ENCODE measurements around the gene B4GALT1.

Gene B4GALT1

DNA sequence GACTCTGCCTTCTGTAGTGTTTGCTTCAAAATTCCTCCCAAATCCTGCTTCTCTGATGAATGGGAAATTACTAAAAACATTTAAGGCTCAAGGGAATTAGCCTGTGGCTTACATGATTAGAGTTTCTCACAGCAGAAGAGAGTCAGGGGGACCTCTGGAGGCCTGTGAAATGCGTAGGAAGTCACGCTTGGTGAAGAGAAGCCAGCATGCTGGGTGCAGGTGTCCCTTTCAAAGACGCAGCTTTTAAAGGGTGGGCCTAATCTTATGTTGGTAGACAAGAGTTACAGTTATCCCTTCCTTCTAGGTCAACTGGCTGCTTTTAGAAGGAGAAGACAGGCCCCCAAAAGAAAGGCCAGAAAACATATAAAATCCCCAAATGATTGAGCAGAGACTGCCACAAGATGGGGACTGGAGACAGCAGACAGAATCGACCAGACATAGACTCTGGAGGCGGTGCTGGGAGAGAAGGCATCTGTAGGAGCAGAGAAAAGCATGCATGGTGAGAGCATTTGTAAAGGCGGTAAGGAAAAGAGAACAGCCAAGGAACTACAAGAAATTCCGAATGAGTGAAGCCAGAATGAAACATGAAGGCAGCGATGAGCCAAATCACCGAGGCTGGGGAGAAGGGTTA is 42.3 kb downstream of the B4GALT1 start:
- DNase-seq (ENCODE audit: low read depth in 2 of 2), result no peak

DNA sequence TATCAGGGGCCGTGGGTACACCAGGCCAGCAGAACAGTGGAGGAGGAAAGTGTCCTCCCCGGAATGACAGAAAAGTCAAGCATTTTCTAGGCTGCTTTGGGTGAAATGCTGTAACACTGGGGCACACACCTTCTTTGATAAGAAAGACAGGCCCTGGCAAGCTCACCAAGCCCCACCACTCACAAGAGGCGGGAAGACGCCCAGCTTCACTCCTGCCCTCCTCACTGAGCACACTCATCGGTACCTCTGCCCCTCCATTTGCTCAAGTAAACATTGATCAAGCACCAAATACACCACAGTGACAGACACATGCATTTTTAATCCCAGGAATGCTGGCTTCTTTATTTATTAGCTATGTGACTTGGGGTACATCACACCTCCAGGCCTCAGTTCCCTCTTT is 43.1 kb downstream of the B4GALT1 start:
- DNase-seq (ENCODE audit: low read depth in 2 of 2), result no peak

GRCh38 chr9:33123407-33124031 is 43.6 kb downstream of the B4GALT1 start:
- no peak for DNase-seq (ENCODE audit: low read depth in 2 of 2)

- no peak for DNase-seq (ENCODE audit: low read depth in 2 of 2)
Measured at GRCh38 chr9:33120620-33121019, 46.5 kb downstream of the B4GALT1 start.

DNA sequence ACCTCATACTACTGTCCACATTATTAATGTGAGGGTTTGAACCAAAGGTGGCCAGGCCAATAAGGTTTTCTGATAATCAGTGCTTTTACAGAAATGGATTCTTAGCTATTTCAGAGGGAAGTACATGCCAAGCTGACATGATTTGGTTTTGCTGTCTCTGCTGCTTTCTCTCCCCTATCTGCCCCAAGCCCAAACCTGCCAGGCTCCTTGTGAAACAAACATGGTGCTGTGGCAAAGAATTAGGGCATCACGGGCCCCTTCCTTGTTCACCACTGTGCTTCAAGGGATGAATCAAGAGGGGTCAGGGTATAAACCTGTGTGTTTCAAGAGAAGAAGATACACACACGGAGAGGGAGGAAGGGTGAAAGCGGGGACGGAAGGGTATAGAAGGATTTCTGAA is 49.3 kb downstream of the B4GALT1 start:
- DNase-seq (ENCODE audit: low read depth in 2 of 2), result no peak

DNA sequence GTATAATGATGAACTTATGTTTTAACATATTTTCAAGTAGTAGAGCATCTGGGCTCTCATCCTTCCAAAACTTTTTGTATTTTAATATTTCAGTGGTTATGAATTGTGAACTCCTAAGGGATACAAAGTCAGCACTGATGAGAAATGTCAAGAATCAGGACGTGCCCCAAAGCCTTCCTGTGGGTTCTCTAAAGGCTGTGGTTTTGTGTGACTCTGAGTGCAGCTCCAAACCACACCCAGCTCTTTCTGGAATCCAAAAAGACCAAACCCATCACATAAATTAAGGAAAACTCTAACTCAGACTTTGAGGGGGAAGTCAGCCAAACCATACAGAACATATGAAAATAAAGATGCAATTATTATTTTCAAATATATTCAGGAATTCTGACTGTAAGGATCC is 49.8 kb downstream of the B4GALT1 start:
- DNase-seq (ENCODE audit: low read depth in 2 of 2), result no peak

DNA sequence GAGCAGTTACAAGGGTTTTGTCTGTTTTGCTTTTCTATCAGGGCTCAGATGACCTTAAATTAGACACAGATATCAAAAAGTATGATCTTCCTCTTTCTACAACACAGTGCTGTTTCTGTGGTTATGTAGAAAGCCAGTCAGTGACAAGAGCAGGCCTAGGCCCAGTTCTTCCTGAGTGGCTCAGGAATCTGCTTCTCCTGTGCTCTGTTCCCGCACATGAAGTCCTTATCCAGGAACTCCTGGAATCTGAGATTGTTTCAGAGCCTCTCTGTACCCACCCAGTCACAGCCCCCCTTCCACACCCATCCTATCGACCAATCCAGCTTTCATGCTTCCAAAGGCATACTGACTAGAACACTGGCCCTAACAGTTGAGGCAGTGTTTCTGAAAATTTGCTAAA is 50.3 kb downstream of the B4GALT1 start:
- no peak for DNase-seq (ENCODE audit: low read depth in 2 of 2)

DNA sequence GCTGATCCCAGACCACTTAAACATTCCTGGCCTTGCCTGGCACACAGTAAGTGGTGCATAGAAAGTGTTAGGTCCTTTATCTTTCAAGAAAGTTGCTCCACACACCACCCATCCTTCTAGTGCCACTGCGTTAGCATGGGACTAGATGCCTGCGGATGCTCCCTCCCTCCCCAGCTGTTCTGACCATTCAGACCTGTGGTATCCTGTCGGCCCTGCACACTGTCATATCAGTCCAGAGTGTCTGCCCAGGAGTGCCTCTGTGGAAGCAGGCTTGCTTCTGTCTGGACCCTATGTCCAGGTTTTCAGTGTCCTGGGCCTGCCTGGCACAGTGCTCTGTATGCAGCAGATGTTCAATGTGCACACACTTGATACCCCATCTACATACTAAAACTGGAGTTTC is 52.4 kb downstream of the B4GALT1 start:
- DNase-seq (ENCODE audit: low read depth in 2 of 2), result no peak

GRCh38 chr9:33113799-33114547 is 53.2 kb downstream of the B4GALT1 start:
- no peak for DNase-seq (ENCODE audit: low read depth in 2 of 2)

- no peak for DNase-seq (ENCODE audit: low read depth in 2 of 2)
Measured at GRCh38 chr9:33112094-33112493, 55.0 kb downstream of the B4GALT1 start.

GRCh38 chr9:33111631-33112030 is 55.5 kb downstream of the B4GALT1 start:
- no peak for DNase-seq (ENCODE audit: low read depth in 2 of 2)

DNA sequence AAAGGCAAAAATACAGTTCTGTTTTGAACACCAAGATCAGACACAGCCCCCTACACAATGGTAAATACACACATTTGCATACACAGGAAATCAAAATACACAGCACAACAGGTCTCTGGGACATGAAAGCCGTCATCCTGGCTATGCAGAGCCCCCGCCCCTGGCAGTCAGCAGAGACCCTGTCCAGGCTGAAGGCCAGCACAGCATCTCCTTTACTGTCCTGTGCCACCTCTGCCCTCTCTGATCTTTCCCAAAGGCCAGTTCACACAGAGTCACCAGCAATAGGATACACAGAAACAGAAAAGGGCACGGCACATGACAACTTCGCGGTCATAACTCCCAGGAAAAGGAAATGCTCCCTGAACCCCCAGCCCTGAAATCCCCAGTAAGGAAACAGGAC is 56.5 kb downstream of the B4GALT1 start:
- no peak for DNase-seq (ENCODE audit: low read depth in 2 of 2)

DNA sequence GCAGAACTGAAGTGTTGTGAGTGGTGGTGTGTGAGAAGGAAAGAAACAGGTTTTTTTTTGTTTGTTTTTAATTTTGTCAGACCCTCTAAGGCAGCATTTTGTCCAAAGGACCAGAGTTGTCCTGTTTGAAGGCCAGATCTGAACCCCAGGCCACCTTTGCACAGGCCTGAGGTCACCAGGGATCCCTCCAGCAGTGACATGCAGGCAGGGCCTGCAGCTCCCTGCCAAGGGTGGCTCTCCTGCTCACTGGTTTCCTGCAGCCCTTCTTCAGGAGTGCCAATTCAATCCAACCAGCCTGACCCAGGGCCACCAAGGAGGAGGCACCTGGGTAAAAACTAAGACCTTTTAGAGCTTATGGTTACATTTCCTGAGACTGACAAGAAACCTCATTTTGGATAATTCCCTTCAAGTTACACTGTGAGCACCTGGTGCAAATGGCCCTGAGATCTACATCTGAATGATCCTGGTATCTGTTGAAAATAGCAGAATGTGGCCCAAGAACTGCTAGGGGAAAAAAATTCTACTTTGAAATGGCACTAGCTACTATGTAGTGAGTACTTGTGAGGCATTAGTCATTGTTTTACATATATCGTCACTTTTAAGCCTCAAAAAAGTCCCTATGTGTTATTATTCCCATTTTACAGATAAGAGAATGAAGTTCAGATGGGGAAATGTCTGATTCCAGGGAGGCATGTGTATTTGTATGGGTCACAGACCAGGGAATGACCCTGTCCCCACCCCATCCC is 57.1 kb downstream of the B4GALT1 start:
- DNase-seq (ENCODE audit: low read depth in 2 of 2), result no peak

DNA sequence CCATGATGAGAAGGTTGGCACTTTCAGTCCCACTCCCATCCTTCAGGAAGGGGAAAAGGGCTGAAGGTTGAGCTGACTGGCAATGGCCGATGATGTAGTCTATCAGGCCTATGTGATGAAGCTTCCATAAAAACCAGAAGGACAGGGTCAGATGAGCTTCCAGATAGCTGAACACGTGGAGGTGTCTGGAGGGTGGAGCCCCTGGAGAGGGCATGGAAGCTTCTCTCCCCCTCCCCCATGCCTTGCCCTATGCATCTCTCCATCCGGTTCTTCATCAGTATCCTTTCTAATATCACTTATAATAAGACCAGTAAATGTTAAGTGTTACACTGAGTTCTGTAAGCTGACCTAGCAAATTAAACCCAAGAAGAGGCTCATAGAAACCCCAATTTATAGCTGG is 58.0 kb downstream of the B4GALT1 start:
- no peak for DNase-seq (ENCODE audit: low read depth in 2 of 2)

- DNase-seq (ENCODE audit: low read depth in 2 of 2), result no peak
Measured at GRCh38 chr9:33108472-33108871, 58.7 kb downstream of the B4GALT1 start.

GRCh38 chr9:33107762-33108161 is 59.4 kb downstream of the B4GALT1 start:
- DNase-seq (ENCODE audit: low read depth in 2 of 2), result no peak

- DNase-seq (ENCODE audit: low read depth in 2 of 2), result no peak
Measured at GRCh38 chr9:33106827-33107621, 60.1 kb downstream of the B4GALT1 start.

DNA sequence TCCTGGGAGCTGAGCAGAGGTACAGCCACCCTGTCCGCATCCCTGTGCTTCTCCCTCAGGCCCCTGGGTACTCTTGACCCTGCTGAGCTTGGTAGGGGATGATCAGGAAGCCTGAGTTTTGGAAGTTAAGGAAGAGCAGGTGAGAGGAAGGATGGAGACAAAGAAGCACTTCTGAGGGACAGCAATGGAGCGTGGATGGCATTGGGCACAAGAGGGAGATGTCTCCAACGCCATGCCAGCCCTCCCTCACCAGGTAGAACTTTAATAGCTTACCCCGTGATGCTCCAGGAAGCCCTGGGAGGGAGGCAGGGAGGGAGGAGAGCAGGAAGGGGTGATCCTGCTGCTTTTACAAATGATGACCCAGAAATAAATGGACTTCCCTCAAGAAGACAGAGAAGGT is 60.8 kb downstream of the B4GALT1 start:
- DNase-seq (ENCODE audit: low read depth in 2 of 2), result no peak

GRCh38 chr9:33105959-33106358 is 61.2 kb downstream of the B4GALT1 start:
- DNase-seq (ENCODE audit: low read depth in 2 of 2), result no peak

GRCh38 chr9:33105504-33105903 is 61.6 kb downstream of the B4GALT1 start:
- no peak for DNase-seq (ENCODE audit: low read depth in 2 of 2)

- DNase-seq (ENCODE audit: low read depth in 2 of 2), result no peak
Measured at GRCh38 chr9:33104401-33104800, 62.7 kb downstream of the B4GALT1 start.

Measured in stimulated activated CD8-positive, alpha-beta memory T cell treated with anti-CD3 and anti-CD28 coated beads, Interleukin-15, amount 100 ng/mL, for 4 hours (primary cell).